Neuronal stem cell (in vitro differentiated cells): ENCODE data around the gene ST6GALNAC3.

Experiments used
- DNase-seq: peaks from one replicate; pipeline ENCODE4 v3.0.0-alpha.2; 2013; ENCODE audit warnings: low spot score
- H2AFZ ChIP-seq: one replicate; pipeline ENCODE4 v1.6.1; 2013; ENCODE audit warnings: mild to moderate bottlenecking, low read length, inconsistent platforms
- H2AK5ac ChIP-seq: 2 replicates; pipeline ENCODE4 v1.6.1; 2013; ENCODE audit warnings: low read depth, mild to moderate bottlenecking, inconsistent platforms, low read length, moderate library complexity, mixed read lengths
- H2BK120ac ChIP-seq: 2 replicates; pipeline ENCODE4 v1.6.1; 2013; ENCODE audit warnings: low read depth, mild to moderate bottlenecking, inconsistent platforms, low read length, moderate library complexity, mixed read lengths
- H2BK12ac ChIP-seq: one replicate; pipeline ENCODE4 v1.6.1; 2013; ENCODE audit warnings: low read length, inconsistent platforms
- H2BK15ac ChIP-seq: 2 replicates; pipeline ENCODE4 v1.6.1; 2013; ENCODE audit warnings: mild to moderate bottlenecking, low read length, inconsistent platforms, mixed read lengths
- H2BK5ac ChIP-seq: one replicate; pipeline ENCODE4 v1.6.1; 2013; ENCODE audit warnings: inconsistent platforms, mild to moderate bottlenecking, low read length, moderate library complexity
- H3K14ac ChIP-seq: one replicate; pipeline ENCODE4 v1.6.1; 2013; ENCODE audit warnings: low read length, inconsistent platforms
- H3K18ac ChIP-seq: 2 replicates; pipeline ENCODE4 v1.6.1; 2013; ENCODE audit warnings: low read length, inconsistent platforms
- H3K23ac ChIP-seq: 2 replicates; pipeline ENCODE4 v1.6.1; 2013; ENCODE audit warnings: low read depth, mild to moderate bottlenecking, mixed read lengths, low read length, inconsistent platforms; ENCODE audit not compliant: poor library complexity
- H3K27ac ChIP-seq: replicated peaks from 3 replicates; pipeline ENCODE4 v1.5.1; 2013; ENCODE audit warnings: low read length, inconsistent platforms
- H3K27me3 ChIP-seq, 3 experiments: 2 replicates each; pipeline ENCODE4 v1.6.1; 2013; ENCODE audit warnings: low read length in 3 of 3, mild to moderate bottlenecking in 2 of 3, inconsistent platforms in 1 of 3, low read depth in 1 of 3, mixed read lengths in 1 of 3, moderate library complexity in 1 of 3; ENCODE audit not compliant: control insufficient read depth in 3 of 3, insufficient read depth in 3 of 3
- H3K36me3 ChIP-seq, 2 donors: replicated peaks in 1 of 2; 2 replicates each; pipeline ENCODE4 v1.6.1; 2013; ENCODE audit warnings: low read length in 2 of 2; ENCODE audit not compliant: control insufficient read depth in 2 of 2, insufficient read depth in 2 of 2
- H3K4ac ChIP-seq: 2 replicates; pipeline ENCODE4 v1.6.1; 2013; ENCODE audit warnings: inconsistent platforms, mild to moderate bottlenecking, low read length, moderate library complexity
- H3K4me1 ChIP-seq, 2 donors: 1 replicate in 1 of 2; 2 replicates in 1 of 2; pipeline ENCODE4 v1.6.1; 2013; ENCODE audit warnings: low read length in 2 of 2, low read depth in 1 of 2; ENCODE audit not compliant: control insufficient read depth in 2 of 2, insufficient read depth in 1 of 2
- H3K4me2 ChIP-seq: one replicate; pipeline ENCODE4 v1.6.1; 2013; ENCODE audit warnings: mild to moderate bottlenecking, low read length, inconsistent platforms; ENCODE audit not compliant: insufficient read depth, poor library complexity, severe bottlenecking
- H3K4me3 ChIP-seq, 2 donors: 2 replicates each; pipeline ENCODE4 v1.5.1; 2013; ENCODE audit warnings: low read length in 2 of 2, mild to moderate bottlenecking in 2 of 2, inconsistent platforms in 1 of 2, moderate library complexity in 1 of 2
- H3K79me1 ChIP-seq: one replicate; pipeline ENCODE4 v1.6.1; 2013; ENCODE audit warnings: low read depth, mild to moderate bottlenecking, inconsistent platforms, low read length, moderate library complexity
- H3K9ac ChIP-seq: one replicate; pipeline ENCODE4 v1.6.1; 2013; ENCODE audit warnings: mild to moderate bottlenecking, low read depth, low read length, inconsistent platforms; ENCODE audit not compliant: poor library complexity
- H3K9me3 ChIP-seq, 2 donors: replicated peaks in 1 of 2; 2 replicates each; pipeline versions ENCODE3 to v1.6.1; 2013; ENCODE audit warnings: low read length in 2 of 2, mild to moderate bottlenecking in 2 of 2, inconsistent platforms in 1 of 2, low read depth in 1 of 2, mixed read lengths in 1 of 2, moderate library complexity in 1 of 2; ENCODE audit not compliant: control insufficient read depth in 2 of 2, insufficient read depth in 1 of 2
- H4K8ac ChIP-seq: one replicate; pipeline ENCODE4 v1.6.1; 2013; ENCODE audit warnings: low read depth, mild to moderate bottlenecking, inconsistent platforms, low read length, moderate library complexity
- H4K91ac ChIP-seq: one replicate; pipeline ENCODE4 v1.6.1; 2013; ENCODE audit warnings: low read length, low read depth, mild to moderate bottlenecking, inconsistent platforms; ENCODE audit not compliant: poor library complexity
- WGBS, 2 donors: extraction: QIAGEN DNeasy Blood & Tissue Kit; methylation state at CpG; one replicate each; pipeline ENCODE4 v1.1.7; 2013; ENCODE audit warnings: missing lambda C conversion rate in 2 of 2, mixed read lengths in 1 of 2; ENCODE audit not compliant: insufficient read length in 2 of 2, insufficient replicate concordance in 1 of 2; ENCODE audit errors: extremely low coverage in 2 of 2; 5-methylcytosine and 5-hydroxymethylcytosine counted together

The ST6GALNAC3 gene

DNA sequence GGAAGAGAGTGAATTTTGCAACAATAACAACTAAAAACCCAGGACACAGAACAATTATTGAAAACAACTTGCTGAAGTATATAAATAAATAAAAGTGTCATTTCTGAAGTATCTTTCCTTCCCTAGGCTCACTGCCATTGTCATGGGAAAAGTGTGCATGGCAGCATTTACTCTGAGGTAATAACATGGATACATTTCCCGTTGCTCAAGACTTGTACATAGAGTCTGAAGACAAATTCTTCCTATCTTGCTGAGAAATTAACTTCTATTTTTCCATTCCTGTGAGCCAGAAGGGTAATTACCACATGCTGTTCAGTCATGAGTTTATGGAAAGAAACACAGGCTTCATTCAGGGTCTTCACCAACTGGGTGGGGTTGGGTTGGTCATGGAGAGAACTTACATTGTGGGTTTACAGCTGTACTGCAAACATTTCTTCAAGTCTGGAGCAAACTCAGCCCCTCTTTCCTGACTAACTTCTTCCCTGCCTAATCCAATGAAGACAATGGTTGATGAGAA is 32.2 kb downstream of the ST6GALNAC3 start:
- H3K27ac ChIP-seq, result no peak overlapping the region
- WGBS, 2 donors, result no CpG with 5 or more reads among the region's 1 CpG

DNA sequence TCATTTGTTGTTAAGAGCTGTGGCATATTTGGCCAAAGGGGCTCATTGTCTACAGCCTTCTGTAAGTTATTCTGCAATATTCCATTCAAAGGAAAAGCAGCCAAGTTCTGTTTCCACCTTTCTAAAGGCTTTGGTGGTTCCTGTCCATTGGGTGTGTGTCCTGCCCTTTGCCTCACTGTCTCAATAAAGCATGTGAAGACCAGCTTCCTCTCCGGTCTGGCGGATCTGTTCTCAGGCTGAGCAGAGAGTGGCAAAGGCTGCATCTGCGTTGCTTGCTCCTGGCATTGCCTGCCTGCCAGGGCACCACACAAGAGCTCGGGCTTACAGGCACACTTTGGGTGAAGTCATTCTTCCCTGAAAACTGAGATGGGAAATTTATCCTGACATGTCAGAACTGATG is 34.9 kb downstream of the ST6GALNAC3 start:
- no peak overlapping the region for H3K4me3 ChIP-seq
- H3K18ac ChIP-seq, result peak overlapping the region; percentile 54
- no peak overlapping the region for H3K14ac ChIP-seq
- no peaks in the 10 kb centered on the region for H3K9me3 ChIP-seq
- no peak overlapping the region for H2BK120ac ChIP-seq
- no peak overlapping the region for H3K27ac ChIP-seq
- H2AFZ ChIP-seq, result no peak overlapping the region
- no peak overlapping the region for H2BK5ac ChIP-seq
- no CpG with 5 or more reads among the region's 4 CpGs for WGBS, 2 donors
- peaks cover 0 to 8% of the 10 kb centered on the region in 2 donors for H3K36me3 ChIP-seq
- no peak overlapping the region for H4K8ac ChIP-seq
- no peak overlapping the region for H3K4me2 ChIP-seq
- DNase-seq, result no peak
- H3K79me1 ChIP-seq, result peaks cover 2% of the 10 kb centered on the region
- H3K9ac ChIP-seq, result no peak overlapping the region
- no peak overlapping the region for H3K23ac ChIP-seq
- H2AK5ac ChIP-seq, result no peak overlapping the region
- H4K91ac ChIP-seq, result no peak overlapping the region
- no peak overlapping the region for H3K4ac ChIP-seq
- peaks cover 0 to 4% of the 10 kb centered on the region in 2 donors for H3K4me1 ChIP-seq
- no peaks in the 10 kb centered on the region for H3K27me3 ChIP-seq
- H2BK12ac ChIP-seq, result no peak overlapping the region
- H2BK15ac ChIP-seq, result no peak overlapping the region

More for the DNA sequence above, 32.2 kb downstream of the ST6GALNAC3 start:
- no peak overlapping the region for H4K91ac ChIP-seq
- H2BK5ac ChIP-seq, result no peak overlapping the region
- H3K4me1 ChIP-seq, result peaks cover 4 to 18% of the 10 kb centered on the region in 2 donors
- H3K4me3 ChIP-seq, result no peak overlapping the region
- H3K36me3 ChIP-seq, result peaks cover 0 to 8% of the 10 kb centered on the region in 2 donors
- no peaks in the 10 kb centered on the region for H3K27me3 ChIP-seq
- no peak overlapping the region for H2BK120ac ChIP-seq
- no peak overlapping the region for H3K23ac ChIP-seq
- no peak for DNase-seq
- peaks cover 2% of the 10 kb centered on the region for H3K79me1 ChIP-seq
- no peak overlapping the region for H4K8ac ChIP-seq
- H2AFZ ChIP-seq, result no peak overlapping the region
- no peak overlapping the region for H2AK5ac ChIP-seq
- H3K14ac ChIP-seq, result no peak overlapping the region
- H3K9ac ChIP-seq, result no peak overlapping the region
- no peaks in the 10 kb centered on the region for H3K9me3 ChIP-seq
- H3K18ac ChIP-seq, result no peak overlapping the region
- H3K4ac ChIP-seq, result no peak overlapping the region
- no peak overlapping the region for H3K4me2 ChIP-seq
- H2BK15ac ChIP-seq, result no peak overlapping the region
- H2BK12ac ChIP-seq, result no peak overlapping the region

DNA sequence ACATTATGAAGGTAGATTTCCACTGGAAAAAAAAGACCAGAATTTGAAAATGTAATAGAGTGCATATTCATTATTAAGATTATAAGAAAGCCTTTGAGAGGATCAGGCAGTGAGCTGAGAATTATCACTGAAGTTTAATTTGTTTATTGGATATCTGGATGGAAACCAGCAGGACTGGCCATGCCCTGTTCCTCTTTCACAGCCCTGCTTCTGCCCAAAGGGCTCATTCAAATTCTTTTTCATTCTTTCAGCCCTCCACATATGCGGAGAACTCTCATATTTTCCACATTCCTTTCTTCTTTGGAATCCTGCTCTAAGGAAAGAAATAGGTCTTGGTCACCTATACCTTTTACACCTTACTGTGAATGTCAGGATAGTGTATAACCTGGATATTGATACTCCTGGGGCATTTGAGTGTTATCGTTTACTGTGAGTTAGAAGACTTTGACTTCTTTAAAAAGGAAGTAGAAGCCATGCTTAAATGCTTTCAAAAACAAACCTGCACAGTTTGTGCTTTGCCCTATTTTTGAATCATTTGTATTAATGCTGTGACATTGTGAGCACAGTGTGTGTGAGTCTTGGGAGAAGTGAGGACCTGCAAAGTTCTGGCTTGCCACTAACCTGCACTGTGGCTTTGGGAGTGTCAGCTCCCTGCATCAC is 35.5 kb downstream of the ST6GALNAC3 start:
- no peak overlapping the region for H2BK5ac ChIP-seq
- no peak for DNase-seq
- H3K4me3 ChIP-seq, result no peak overlapping the region
- H2AK5ac ChIP-seq, result no peak overlapping the region
- no peak overlapping the region for H2AFZ ChIP-seq
- H3K36me3 ChIP-seq, result peaks cover 0 to 8% of the 10 kb centered on the region in 2 donors
- no peak overlapping the region for H3K4me2 ChIP-seq
- no peak overlapping the region for H2BK12ac ChIP-seq
- no peaks in the 10 kb centered on the region for H3K9me3 ChIP-seq
- H3K79me1 ChIP-seq, result peaks cover 2% of the 10 kb centered on the region
- no peak overlapping the region for H3K23ac ChIP-seq
- no peak overlapping the region for H4K8ac ChIP-seq
- H3K18ac ChIP-seq, result no peak overlapping the region
- no peak overlapping the region for H4K91ac ChIP-seq
- no peak overlapping the region for H3K9ac ChIP-seq
- no peak overlapping the region for H2BK15ac ChIP-seq
- H2BK120ac ChIP-seq, result no peak overlapping the region
- no CpG with 5 or more reads among the region's 2 CpGs for WGBS, 2 donors
- peaks cover 0 to 4% of the 10 kb centered on the region in 2 donors for H3K4me1 ChIP-seq
- H3K4ac ChIP-seq, result no peak overlapping the region
- no peaks in the 10 kb centered on the region for H3K27me3 ChIP-seq
- no peak overlapping the region for H3K14ac ChIP-seq
- H3K27ac ChIP-seq, result no peak overlapping the region

GRCh38 chr1:76110666-76111065 is 36.1 kb downstream of the ST6GALNAC3 start:
- no peak overlapping the region for H2BK12ac ChIP-seq
- H3K79me1 ChIP-seq, result peaks cover 2% of the 10 kb centered on the region
- no peak overlapping the region for H4K8ac ChIP-seq
- no peak for DNase-seq
- no peak overlapping the region for H2AFZ ChIP-seq
- no peaks in the 10 kb centered on the region for H3K9me3 ChIP-seq
- no peak overlapping the region for H3K4me3 ChIP-seq
- H3K14ac ChIP-seq, result no peak overlapping the region
- H3K9ac ChIP-seq, result no peak overlapping the region
- H3K27me3 ChIP-seq, result no peaks in the 10 kb centered on the region
- H3K4me1 ChIP-seq, result peaks cover 0 to 4% of the 10 kb centered on the region in 2 donors
- H2BK5ac ChIP-seq, result no peak overlapping the region
- WGBS, 2 donors, result no CpG with 5 or more reads among the region's 1 CpG
- no peak overlapping the region for H3K18ac ChIP-seq
- H2AK5ac ChIP-seq, result no peak overlapping the region
- H3K4ac ChIP-seq, result no peak overlapping the region
- H3K4me2 ChIP-seq, result no peak overlapping the region
- H2BK120ac ChIP-seq, result no peak overlapping the region
- H3K36me3 ChIP-seq, result peaks cover 0 to 8% of the 10 kb centered on the region in 2 donors
- no peak overlapping the region for H2BK15ac ChIP-seq
- no peak overlapping the region for H4K91ac ChIP-seq
- H3K23ac ChIP-seq, result no peak overlapping the region
- H3K27ac ChIP-seq, result no peak overlapping the region
